GM23338 (cell line): ENCODE measurements around the gene PTCD3. TPM values are rescaled to one million over a fixed set of nuclear protein-coding genes. Genes with fewer than 3 reads are reported as not detected.
A peak's percentile ranks its signal among the peaks of the same experiment; 100 is the strongest.

ENCODE experiments used
- ATAC-seq: fragments of 200-7000 bp; cut with Tn5 transposase; 3 replicates; pipeline ENCODE4 v1.9.1; 2020
- DNase-seq: peaks from one replicate; pipeline ENCODE4 v3.0.0-alpha.2; 2015; ENCODE audit warnings: low spot score
- H2AFZ ChIP-seq: fragments of 200-600 bp; sonication (generic); 2 replicates; pipeline ENCODE4 v1.8.0; 2016; ENCODE audit warnings: antibody characterized with exemption, mild to moderate bottlenecking, moderate library complexity
- H3F3A ChIP-seq: fragments of 200-600 bp; sonication (generic); replicated peaks from 2 replicates; pipeline ENCODE4 v1.8.0; 2017; ENCODE audit warnings: antibody characterized with exemption, mixed run types, low read depth
- H3K27ac ChIP-seq: fragments of 200-600 bp; sonication (generic); 2 replicates; pipeline ENCODE4 v1.6.1; 2016; ENCODE audit warnings: low read depth
- H3K27me3 ChIP-seq: fragments of 200-600 bp; sonication (generic); 2 replicates; pipeline ENCODE4 v1.8.0; 2016; ENCODE audit warnings: mild to moderate bottlenecking, mixed run types, moderate library complexity; ENCODE audit not compliant: insufficient read depth
- H3K36me3 ChIP-seq: fragments of 200-600 bp; sonication (generic); 2 replicates; pipeline ENCODE4 v1.8.0; 2016; ENCODE audit warnings: mild to moderate bottlenecking; ENCODE audit not compliant: insufficient read depth
- H3K4me1 ChIP-seq: fragments of 200-600 bp; sonication (generic); 2 replicates; pipeline ENCODE4 v1.8.0; 2016; ENCODE audit warnings: mild to moderate bottlenecking, moderate library complexity; ENCODE audit not compliant: insufficient read depth
- H3K4me2 ChIP-seq: fragments of 200-600 bp; sonication (generic); 2 replicates; pipeline ENCODE4 v1.7.1; 2017; ENCODE audit warnings: mixed run types
- H3K4me3 ChIP-seq: fragments of 200-600 bp; sonication (generic); 2 replicates; pipeline ENCODE4 v1.6.1; 2016; ENCODE audit warnings: mixed run types
- H3K79me2 ChIP-seq: fragments of 200-600 bp; sonication (generic); replicated peaks from 2 replicates; pipeline ENCODE4 v1.8.0; 2017; ENCODE audit warnings: mild to moderate bottlenecking; ENCODE audit not compliant: insufficient read depth
- H3K9me2 ChIP-seq: fragments of 200-600 bp; sonication (generic); 2 replicates; pipeline ENCODE4 v1.8.0; 2017; ENCODE audit not compliant: insufficient read depth
- H4K20me1 ChIP-seq: fragments of 200-600 bp; sonication (generic); replicated peaks from 2 replicates; pipeline ENCODE4 v1.8.0; 2017; ENCODE audit warnings: mild to moderate bottlenecking; ENCODE audit not compliant: insufficient read depth
- H3K27ac Mint-ChIP-seq: 2 replicates; pipeline ENCODE4 v1.8.0; 2020; ENCODE audit warnings: inconsistent platforms, mild to moderate bottlenecking, moderate library complexity, mixed read lengths
- H3K27me3 Mint-ChIP-seq: 3 replicates; pipeline ENCODE4 v1.8.0; 2022; ENCODE audit warnings: low read depth, mild to moderate bottlenecking, moderate library complexity, mixed read lengths, inconsistent platforms; ENCODE audit not compliant: insufficient read depth, poor library complexity
- H3K36me3 Mint-ChIP-seq: 3 replicates; pipeline ENCODE4 v1.8.0; 2021; ENCODE audit warnings: low read depth, mild to moderate bottlenecking, inconsistent platforms, moderate library complexity, mixed read lengths
- H3K4me1 Mint-ChIP-seq: 3 replicates; pipeline ENCODE4 v1.8.0; 2020; ENCODE audit warnings: mild to moderate bottlenecking, inconsistent platforms, mixed read lengths
- H3K4me3 Mint-ChIP-seq: 3 replicates; pipeline ENCODE4 v1.8.0; 2021; ENCODE audit warnings: moderate library complexity, mild to moderate bottlenecking, inconsistent platforms, mixed read lengths
- H3K9me3 Mint-ChIP-seq: 3 replicates; pipeline ENCODE4 v1.8.0; 2020; ENCODE audit warnings: moderate library complexity, mild to moderate bottlenecking, inconsistent platforms, mixed read lengths
- CREB1 ChIP-seq: fragments of 250-450 bp; sonication (Bioruptor Pico); IDR thresholded peaks from 2 replicates; pipeline ENCODE4 v1.5.0; 2020; ENCODE audit warnings: low read depth, mild to moderate bottlenecking, moderate library complexity
- CTCF ChIP-seq, 2 experiments: fragments of 200-600 bp in 1 of 2; sonication (generic) in 1 of 2; conservative IDR thresholded peaks; 2 replicates each; pipeline versions ENCODE4 v1.5.1 to v1.6.1; 2016 to 2017; ENCODE audit warnings: antibody characterized with exemption in 2 of 2, low read depth in 2 of 2, mild to moderate bottlenecking in 2 of 2, moderate library complexity in 1 of 2
- EZH2 ChIP-seq: fragments of 200-600 bp; sonication (generic); IDR thresholded peaks from one replicate; pipeline ENCODE4 v1.8.0; 2017; ENCODE audit warnings: antibody characterized with exemption, mild to moderate bottlenecking, low read depth; ENCODE audit not compliant: unreplicated experiment
- EZH2phosphoT487 ChIP-seq: fragments of 200-600 bp; sonication (generic); IDR thresholded peaks from one replicate; pipeline ENCODE4 v1.8.1; 2018; ENCODE audit warnings: antibody characterized with exemption; ENCODE audit not compliant: unreplicated experiment
- JUNB ChIP-seq: IDR thresholded peaks from one replicate; pipeline ENCODE4 v1.6.1; 2016; ENCODE audit warnings: antibody characterized with exemption; ENCODE audit not compliant: unreplicated experiment
- NANOG ChIP-seq: IDR thresholded peaks from 2 replicates; pipeline ENCODE4 v1.6.1; 2016; ENCODE audit warnings: antibody characterized with exemption, borderline replicate concordance
- POLR2AphosphoS5 ChIP-seq: IDR thresholded peaks from 2 replicates; pipeline ENCODE4 v1.6.1; 2016; ENCODE audit warnings: antibody characterized with exemption, low read depth
- STAT1 ChIP-seq: IDR thresholded peaks from one replicate; pipeline ENCODE4 v1.6.1; 2016; ENCODE audit warnings: antibody characterized with exemption; ENCODE audit not compliant: unreplicated experiment
- ZNF114 ChIP-seq: fragments of 250-450 bp; sonication (Bioruptor Pico); IDR thresholded peaks from 2 replicates; pipeline ENCODE4 v1.5.0; 2020; ENCODE audit warnings: mild to moderate bottlenecking, moderate library complexity
- ZNF331 ChIP-seq: fragments of 250-450 bp; sonication (Bioruptor Pico); IDR thresholded peaks from 2 replicates; pipeline ENCODE4 v1.5.0; 2020; ENCODE audit warnings: low read depth, mild to moderate bottlenecking, moderate library complexity
- polyA plus RNA-seq: library from polyadenylated mRNA; unstranded; fragments of >200 nt; fragmentation: Nextera tagmentation; extraction: Ambion mirVana; gene quantifications from 2 replicates; pipeline ENCODE4 v1.2.1, GENCODE V29; 2016
- total RNA-seq: library from RNA; depleted of rRNA; stranded (reverse); fragments of >200 nt; shearing (Covaris generic); gene quantifications from 2 replicates; pipeline ENCODE4 v1.2.3, GENCODE V29; 2014
- TF ChIP-seq, protein P1 (sequence below): IDR thresholded peaks from 2 replicates; pipeline ENCODE4 v1.6.1; 2016; ENCODE audit warnings: antibody characterized with exemption
- TF ChIP-seq, protein P2 (sequence below): fragments of 250-450 bp; sonication (Bioruptor Pico); IDR thresholded peaks from 2 replicates; pipeline ENCODE4 v1.5.0; 2020; ENCODE audit warnings: mild to moderate bottlenecking, moderate library complexity
- TF ChIP-seq, protein P3 (sequence below): IDR thresholded peaks from one replicate; pipeline ENCODE4 v1.6.1; 2018; ENCODE audit warnings: antibody characterized with exemption; ENCODE audit not compliant: unreplicated experiment

The PTCD3 gene
- total and polyA plus RNA-seq, 2 experiments from 2014 or later = 140 to 223 TPM

GRCh38 chr2:86143307-86143706 is 37.3 kb downstream of the PTCD3 start:
- H3K4me3 ChIP-seq = no peak overlapping the region
- TF ChIP-seq EZH2phosphoT487 (no peak), JUNB (no peak), ZNF331 (CRISPR knock-in tag) (no peak), EZH2 (no peak), POLR2AphosphoS5 (no peak), CREB1 (CRISPR knock-in tag) (no peak), ZNF114 (CRISPR knock-in tag) (no peak), STAT1 (no peak), CTCF (conservative IDR thresholded peaks at IDR 0.05; ENCODE audit: low read depth in 2 of 2) (no peak), NANOG (no peak)
- TF ChIP-seq, protein P1, sequence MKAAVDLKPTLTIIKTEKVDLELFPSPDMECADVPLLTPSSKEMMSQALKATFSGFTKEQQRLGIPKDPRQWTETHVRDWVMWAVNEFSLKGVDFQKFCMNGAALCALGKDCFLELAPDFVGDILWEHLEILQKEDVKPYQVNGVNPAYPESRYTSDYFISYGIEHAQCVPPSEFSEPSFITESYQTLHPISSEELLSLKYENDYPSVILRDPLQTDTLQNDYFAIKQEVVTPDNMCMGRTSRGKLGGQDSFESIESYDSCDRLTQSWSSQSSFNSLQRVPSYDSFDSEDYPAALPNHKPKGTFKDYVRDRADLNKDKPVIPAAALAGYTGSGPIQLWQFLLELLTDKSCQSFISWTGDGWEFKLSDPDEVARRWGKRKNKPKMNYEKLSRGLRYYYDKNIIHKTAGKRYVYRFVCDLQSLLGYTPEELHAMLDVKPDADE = no peak
- TF ChIP-seq, protein P2, sequence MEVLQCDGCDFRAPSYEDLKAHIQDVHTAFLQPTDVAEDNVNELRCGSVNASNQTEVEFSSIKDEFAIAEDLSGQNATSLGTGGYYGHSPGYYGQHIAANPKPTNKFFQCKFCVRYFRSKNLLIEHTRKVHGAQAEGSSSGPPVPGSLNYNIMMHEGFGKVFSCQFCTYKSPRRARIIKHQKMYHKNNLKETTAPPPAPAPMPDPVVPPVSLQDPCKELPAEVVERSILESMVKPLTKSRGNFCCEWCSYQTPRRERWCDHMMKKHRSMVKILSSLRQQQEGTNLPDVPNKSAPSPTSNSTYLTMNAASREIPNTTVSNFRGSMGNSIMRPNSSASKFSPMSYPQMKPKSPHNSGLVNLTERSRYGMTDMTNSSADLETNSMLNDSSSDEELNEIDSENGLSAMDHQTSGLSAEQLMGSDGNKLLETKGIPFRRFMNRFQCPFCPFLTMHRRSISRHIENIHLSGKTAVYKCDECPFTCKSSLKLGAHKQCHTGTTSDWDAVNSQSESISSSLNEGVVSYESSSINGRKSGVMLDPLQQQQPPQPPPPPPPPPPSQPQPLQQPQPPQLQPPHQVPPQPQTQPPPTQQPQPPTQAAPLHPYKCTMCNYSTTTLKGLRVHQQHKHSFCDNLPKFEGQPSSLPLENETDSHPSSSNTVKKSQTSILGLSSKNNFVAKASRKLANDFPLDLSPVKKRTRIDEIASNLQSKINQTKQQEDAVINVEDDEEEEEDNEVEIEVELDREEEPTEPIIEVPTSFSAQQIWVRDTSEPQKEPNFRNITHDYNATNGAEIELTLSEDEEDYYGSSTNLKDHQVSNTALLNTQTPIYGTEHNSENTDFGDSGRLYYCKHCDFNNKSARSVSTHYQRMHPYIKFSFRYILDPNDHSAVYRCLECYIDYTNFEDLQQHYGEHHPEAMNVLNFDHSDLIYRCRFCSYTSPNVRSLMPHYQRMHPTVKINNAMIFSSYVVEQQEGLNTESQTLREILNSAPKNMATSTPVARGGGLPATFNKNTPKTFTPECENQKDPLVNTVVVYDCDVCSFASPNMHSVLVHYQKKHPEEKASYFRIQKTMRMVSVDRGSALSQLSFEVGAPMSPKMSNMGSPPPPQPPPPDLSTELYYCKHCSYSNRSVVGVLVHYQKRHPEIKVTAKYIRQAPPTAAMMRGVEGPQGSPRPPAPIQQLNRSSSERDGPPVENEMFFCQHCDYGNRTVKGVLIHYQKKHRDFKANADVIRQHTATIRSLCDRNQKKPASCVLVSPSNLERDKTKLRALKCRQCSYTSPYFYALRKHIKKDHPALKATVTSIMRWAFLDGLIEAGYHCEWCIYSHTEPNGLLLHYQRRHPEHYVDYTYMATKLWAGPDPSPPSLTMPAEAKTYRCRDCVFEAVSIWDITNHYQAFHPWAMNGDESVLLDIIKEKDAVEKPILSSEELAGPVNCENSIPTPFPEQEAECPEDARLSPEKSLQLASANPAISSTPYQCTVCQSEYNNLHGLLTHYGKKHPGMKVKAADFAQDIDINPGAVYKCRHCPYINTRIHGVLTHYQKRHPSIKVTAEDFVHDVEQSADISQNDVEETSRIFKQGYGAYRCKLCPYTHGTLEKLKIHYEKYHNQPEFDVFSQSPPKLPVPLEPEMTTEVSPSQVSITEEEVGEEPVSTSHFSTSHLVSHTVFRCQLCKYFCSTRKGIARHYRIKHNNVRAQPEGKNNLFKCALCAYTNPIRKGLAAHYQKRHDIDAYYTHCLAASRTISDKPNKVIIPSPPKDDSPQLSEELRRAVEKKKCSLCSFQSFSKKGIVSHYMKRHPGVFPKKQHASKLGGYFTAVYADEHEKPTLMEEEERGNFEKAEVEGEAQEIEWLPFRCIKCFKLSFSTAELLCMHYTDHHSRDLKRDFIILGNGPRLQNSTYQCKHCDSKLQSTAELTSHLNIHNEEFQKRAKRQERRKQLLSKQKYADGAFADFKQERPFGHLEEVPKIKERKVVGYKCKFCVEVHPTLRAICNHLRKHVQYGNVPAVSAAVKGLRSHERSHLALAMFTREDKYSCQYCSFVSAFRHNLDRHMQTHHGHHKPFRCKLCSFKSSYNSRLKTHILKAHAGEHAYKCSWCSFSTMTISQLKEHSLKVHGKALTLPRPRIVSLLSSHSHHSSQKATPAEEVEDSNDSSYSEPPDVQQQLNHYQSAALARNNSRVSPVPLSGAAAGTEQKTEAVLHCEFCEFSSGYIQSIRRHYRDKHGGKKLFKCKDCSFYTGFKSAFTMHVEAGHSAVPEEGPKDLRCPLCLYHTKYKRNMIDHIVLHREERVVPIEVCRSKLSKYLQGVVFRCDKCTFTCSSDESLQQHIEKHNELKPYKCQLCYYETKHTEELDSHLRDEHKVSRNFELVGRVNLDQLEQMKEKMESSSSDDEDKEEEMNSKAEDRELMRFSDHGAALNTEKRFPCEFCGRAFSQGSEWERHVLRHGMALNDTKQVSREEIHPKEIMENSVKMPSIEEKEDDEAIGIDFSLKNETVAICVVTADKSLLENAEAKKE (CRISPR knock-in tag) = no peak
- TF ChIP-seq, protein P3, sequence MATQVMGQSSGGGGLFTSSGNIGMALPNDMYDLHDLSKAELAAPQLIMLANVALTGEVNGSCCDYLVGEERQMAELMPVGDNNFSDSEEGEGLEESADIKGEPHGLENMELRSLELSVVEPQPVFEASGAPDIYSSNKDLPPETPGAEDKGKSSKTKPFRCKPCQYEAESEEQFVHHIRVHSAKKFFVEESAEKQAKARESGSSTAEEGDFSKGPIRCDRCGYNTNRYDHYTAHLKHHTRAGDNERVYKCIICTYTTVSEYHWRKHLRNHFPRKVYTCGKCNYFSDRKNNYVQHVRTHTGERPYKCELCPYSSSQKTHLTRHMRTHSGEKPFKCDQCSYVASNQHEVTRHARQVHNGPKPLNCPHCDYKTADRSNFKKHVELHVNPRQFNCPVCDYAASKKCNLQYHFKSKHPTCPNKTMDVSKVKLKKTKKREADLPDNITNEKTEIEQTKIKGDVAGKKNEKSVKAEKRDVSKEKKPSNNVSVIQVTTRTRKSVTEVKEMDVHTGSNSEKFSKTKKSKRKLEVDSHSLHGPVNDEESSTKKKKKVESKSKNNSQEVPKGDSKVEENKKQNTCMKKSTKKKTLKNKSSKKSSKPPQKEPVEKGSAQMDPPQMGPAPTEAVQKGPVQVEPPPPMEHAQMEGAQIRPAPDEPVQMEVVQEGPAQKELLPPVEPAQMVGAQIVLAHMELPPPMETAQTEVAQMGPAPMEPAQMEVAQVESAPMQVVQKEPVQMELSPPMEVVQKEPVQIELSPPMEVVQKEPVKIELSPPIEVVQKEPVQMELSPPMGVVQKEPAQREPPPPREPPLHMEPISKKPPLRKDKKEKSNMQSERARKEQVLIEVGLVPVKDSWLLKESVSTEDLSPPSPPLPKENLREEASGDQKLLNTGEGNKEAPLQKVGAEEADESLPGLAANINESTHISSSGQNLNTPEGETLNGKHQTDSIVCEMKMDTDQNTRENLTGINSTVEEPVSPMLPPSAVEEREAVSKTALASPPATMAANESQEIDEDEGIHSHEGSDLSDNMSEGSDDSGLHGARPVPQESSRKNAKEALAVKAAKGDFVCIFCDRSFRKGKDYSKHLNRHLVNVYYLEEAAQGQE = no peak
- no peak overlapping the region for H3K27ac ChIP-seq
- Mint-ChIP-seq H3K9me3 (no peaks in the 10 kb centered on the region), H3K4me3 (no peak overlapping the region), H3K4me1 (no peaks in the 10 kb centered on the region), H3K27ac (peak overlapping the region; percentile 41; the same call in 1 of the 2 replicates), H3K27me3 (peaks cover 15% of the 10 kb centered on the region), H3K36me3 (peaks cover 75% of the 10 kb centered on the region)
- no peaks in the 10 kb centered on the region for H3K9me2 ChIP-seq
- H3K27me3 ChIP-seq = no peaks in the 10 kb centered on the region
- DNase-seq (no peak), ATAC-seq (no peak)
- H4K20me1 ChIP-seq = peaks cover 25% of the 10 kb centered on the region
- H2AFZ ChIP-seq = no peak overlapping the region
- H3K36me3 ChIP-seq = peaks cover 44% of the 10 kb centered on the region
- H3K79me2 ChIP-seq = no peaks in the 10 kb centered on the region
- H3K4me1 ChIP-seq = no peaks in the 10 kb centered on the region
- peaks cover 9% of the 10 kb centered on the region; the same call in 1 of the 2 replicates for H3F3A ChIP-seq
- H3K4me2 ChIP-seq = no peak overlapping the region
